ENCODE results near the gene AGRP.

DNA sequence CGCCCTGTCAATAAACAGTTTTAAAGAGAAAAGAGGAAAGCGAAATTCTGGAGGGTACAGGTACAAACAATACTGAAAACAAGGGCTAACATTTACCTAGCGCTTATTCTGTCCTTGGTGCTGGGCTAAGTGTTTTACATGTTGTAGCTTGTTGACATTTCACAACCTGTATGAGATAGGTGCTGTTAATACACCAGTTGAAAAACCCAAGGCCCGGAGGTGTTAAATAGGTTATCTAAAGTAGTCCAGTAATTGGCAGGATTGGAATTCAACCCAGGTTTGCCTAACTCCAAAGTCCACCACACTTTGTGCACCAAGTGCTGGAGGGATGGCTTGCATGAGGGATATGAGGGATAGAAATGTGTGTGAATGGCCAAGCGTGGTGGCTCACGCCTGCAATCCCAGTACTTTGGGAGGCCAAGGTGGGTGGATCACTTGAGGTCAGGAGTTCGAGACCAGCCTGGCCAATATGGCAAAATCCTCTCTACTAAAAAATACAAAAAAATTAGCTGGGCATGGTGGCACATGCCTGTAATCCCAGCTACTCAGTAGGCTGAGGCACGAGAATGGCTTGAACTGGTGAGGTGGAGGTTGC is 5.3 kb downstream of the AGRP start:
- TF ChIP-seq, protein P1, sequence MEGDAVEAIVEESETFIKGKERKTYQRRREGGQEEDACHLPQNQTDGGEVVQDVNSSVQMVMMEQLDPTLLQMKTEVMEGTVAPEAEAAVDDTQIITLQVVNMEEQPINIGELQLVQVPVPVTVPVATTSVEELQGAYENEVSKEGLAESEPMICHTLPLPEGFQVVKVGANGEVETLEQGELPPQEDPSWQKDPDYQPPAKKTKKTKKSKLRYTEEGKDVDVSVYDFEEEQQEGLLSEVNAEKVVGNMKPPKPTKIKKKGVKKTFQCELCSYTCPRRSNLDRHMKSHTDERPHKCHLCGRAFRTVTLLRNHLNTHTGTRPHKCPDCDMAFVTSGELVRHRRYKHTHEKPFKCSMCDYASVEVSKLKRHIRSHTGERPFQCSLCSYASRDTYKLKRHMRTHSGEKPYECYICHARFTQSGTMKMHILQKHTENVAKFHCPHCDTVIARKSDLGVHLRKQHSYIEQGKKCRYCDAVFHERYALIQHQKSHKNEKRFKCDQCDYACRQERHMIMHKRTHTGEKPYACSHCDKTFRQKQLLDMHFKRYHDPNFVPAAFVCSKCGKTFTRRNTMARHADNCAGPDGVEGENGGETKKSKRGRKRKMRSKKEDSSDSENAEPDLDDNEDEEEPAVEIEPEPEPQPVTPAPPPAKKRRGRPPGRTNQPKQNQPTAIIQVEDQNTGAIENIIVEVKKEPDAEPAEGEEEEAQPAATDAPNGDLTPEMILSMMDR (IDR thresholded peaks at IDR 0.05): no peak
- no peak for TF ChIP-seq POLR2AphosphoS5 (IDR thresholded peaks at IDR 0.05; ENCODE audit: insufficient read depth in 1 of 2, low read depth in 1 of 2)
- TF ChIP-seq POLR2A (IDR thresholded peaks at IDR 0.05): no peak

Measured in vagina (tissue), 2 donors.